SK-N-SH treated with all-trans-retinoic acid at 6 μM for 48 hours (cell line): ENCODE measurements around the gene OLR1.

Experiments
- ATAC-seq: fragments of 200-7000 bp; cut with Tn5 transposase; 3 replicates; pipeline ENCODE4 v1.9.1; 2020; ENCODE audit warnings: mild to moderate bottlenecking, moderate library complexity
- ARNTL ChIP-seq: fragments of 450-650 bp; formaldehyde crosslinking; IDR thresholded peaks from 2 replicates; pipeline ENCODE4 v1.5.0; 2020; ENCODE audit warnings: low read depth, mild to moderate bottlenecking, moderate library complexity, borderline replicate concordance
- BACH2 ChIP-seq: fragments of 250-450 bp; sonication (Bioruptor Pico); IDR thresholded peaks from 2 replicates; pipeline ENCODE4 v1.9.0; 2021; ENCODE audit warnings: mild to moderate bottlenecking, borderline replicate concordance
- CSDC2 ChIP-seq: fragments of 250-450 bp; sonication (Bioruptor Pico); IDR thresholded peaks from 2 replicates; pipeline ENCODE4 v1.5.0; 2020; ENCODE audit warnings: mild to moderate bottlenecking, moderate library complexity
- ESRRG ChIP-seq: fragments of 250-450 bp; sonication (Bioruptor Pico); IDR thresholded peaks from 2 replicates; pipeline ENCODE4 v1.6.1; 2021; ENCODE audit warnings: mild to moderate bottlenecking
- GLIS3 ChIP-seq: fragments of 250-450 bp; sonication (Bioruptor Pico); IDR thresholded peaks from 2 replicates; pipeline ENCODE4 v1.5.0; 2020; ENCODE audit warnings: mild to moderate bottlenecking, moderate library complexity
- ISL1 ChIP-seq: fragments of 250-450 bp; sonication (Bioruptor Pico); IDR thresholded peaks from 2 replicates; pipeline ENCODE4 v2.1.2; 2022; ENCODE audit warnings: mild to moderate bottlenecking, moderate library complexity
- OSR1 ChIP-seq: fragments of 250-450 bp; sonication (Bioruptor Pico); IDR thresholded peaks from 2 replicates; pipeline ENCODE4 v1.8.0; 2022; ENCODE audit warnings: moderate library complexity, mild to moderate bottlenecking, inconsistent platforms
- PPARA ChIP-seq: fragments of 250-450 bp; sonication (Bioruptor Pico); IDR thresholded peaks from 2 replicates; pipeline ENCODE4 v1.5.0; 2020; ENCODE audit warnings: mild to moderate bottlenecking, borderline replicate concordance
- RARB ChIP-seq: fragments of 250-450 bp; sonication (Bioruptor Pico); IDR thresholded peaks from 2 replicates; pipeline ENCODE4 v1.8.0; 2021; ENCODE audit warnings: mild to moderate bottlenecking, moderate library complexity
- TCF4 ChIP-seq: fragments of 250-450 bp; sonication (Bioruptor Pico); IDR thresholded peaks from 2 replicates; pipeline ENCODE4 v1.8.0; 2021; ENCODE audit warnings: mild to moderate bottlenecking, moderate library complexity, borderline replicate concordance
- TOX ChIP-seq: fragments of 250-450 bp; sonication (Bioruptor Pico); IDR thresholded peaks from 2 replicates; pipeline ENCODE4 v1.8.0; 2021; ENCODE audit warnings: mild to moderate bottlenecking, moderate library complexity, borderline replicate concordance
- ZC3H10 ChIP-seq: fragments of 250-450 bp; sonication (Bioruptor Pico); IDR thresholded peaks from 2 replicates; pipeline ENCODE4 v1.5.1; 2021; ENCODE audit warnings: mild to moderate bottlenecking, moderate library complexity
- ZFP3 ChIP-seq: fragments of 250-450 bp; sonication (Bioruptor Pico); IDR thresholded peaks from 2 replicates; pipeline ENCODE4 v1.5.0; 2020; ENCODE audit warnings: mild to moderate bottlenecking, moderate library complexity
- ZNF70 ChIP-seq: fragments of 450-650 bp; formaldehyde crosslinking; IDR thresholded peaks from 2 replicates; pipeline ENCODE4 v1.5.0; 2020; ENCODE audit warnings: mild to moderate bottlenecking, moderate library complexity
- ZNF8 ChIP-seq: fragments of 450-650 bp; formaldehyde crosslinking; IDR thresholded peaks from 2 replicates; pipeline ENCODE4 v1.5.0; 2020; ENCODE audit warnings: mild to moderate bottlenecking, moderate library complexity
- TF ChIP-seq, protein P1 (sequence below): fragments of 250-450 bp; sonication (Bioruptor Pico); IDR thresholded peaks from 2 replicates; pipeline ENCODE4 v1.5.1; 2020; ENCODE audit warnings: low read depth, mild to moderate bottlenecking, moderate library complexity
- TF ChIP-seq, protein P2 (sequence below): fragments of 250-450 bp; sonication (Bioruptor Pico); IDR thresholded peaks from 2 replicates; pipeline ENCODE4 v1.8.0; 2021; ENCODE audit warnings: low read depth, mild to moderate bottlenecking, moderate library complexity, borderline replicate concordance
- TF ChIP-seq, protein P3 (sequence below): fragments of 250-450 bp; sonication (Bioruptor Pico); IDR thresholded peaks from 2 replicates; pipeline ENCODE4 v1.5.1; 2021; ENCODE audit warnings: mild to moderate bottlenecking, moderate library complexity
- TF ChIP-seq, protein P4 (sequence below): fragments of 250-450 bp; sonication (Bioruptor Pico); IDR thresholded peaks from 2 replicates; pipeline ENCODE4 v1.8.0; 2020; ENCODE audit warnings: mild to moderate bottlenecking, moderate library complexity, borderline replicate concordance

The OLR1 gene

DNA sequence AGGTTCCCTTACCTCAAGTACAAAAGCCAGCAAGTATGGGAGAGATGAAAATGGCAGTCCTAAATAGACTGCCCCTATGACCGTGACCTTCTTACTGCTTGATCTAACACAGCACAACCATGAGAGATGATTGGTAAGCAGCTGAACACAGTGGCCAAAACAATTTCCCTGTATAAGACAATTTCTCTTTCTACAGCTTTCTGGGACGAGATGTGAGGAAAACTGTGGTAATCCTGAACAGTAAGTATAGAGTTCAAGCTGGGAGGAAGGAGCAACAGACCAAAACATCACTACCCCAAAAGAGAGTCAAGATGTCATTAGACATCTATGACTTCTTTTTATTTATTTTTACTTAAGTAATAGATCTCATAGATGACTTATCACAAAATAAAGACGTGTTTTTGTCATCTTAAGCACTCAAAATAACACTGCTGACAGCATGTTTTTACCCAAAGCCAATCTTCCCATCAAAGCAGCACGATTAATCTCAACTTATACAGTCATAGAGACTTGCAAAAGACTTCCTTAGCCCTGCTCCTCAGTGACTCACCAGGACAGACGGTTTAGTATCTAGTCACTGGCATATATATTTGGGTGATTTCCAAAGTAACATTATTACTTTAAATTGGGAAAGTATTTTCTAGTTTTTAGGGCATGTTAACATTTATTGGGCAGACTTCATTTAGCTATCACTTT is 10.6 kb upstream of the OLR1 start:
- TF ChIP-seq, protein P1, sequence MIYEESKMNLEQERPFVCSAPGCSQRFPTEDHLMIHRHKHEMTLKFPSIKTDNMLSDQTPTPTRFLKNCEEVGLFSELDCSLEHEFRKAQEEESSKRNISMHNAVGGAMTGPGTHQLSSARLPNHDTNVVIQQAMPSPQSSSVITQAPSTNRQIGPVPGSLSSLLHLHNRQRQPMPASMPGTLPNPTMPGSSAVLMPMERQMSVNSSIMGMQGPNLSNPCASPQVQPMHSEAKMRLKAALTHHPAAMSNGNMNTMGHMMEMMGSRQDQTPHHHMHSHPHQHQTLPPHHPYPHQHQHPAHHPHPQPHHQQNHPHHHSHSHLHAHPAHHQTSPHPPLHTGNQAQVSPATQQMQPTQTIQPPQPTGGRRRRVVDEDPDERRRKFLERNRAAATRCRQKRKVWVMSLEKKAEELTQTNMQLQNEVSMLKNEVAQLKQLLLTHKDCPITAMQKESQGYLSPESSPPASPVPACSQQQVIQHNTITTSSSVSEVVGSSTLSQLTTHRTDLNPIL, result no peak
- TF ChIP-seq ISL1 (CRISPR knock-in tag) (no peak), TCF4 (CRISPR knock-in tag) (no peak), BACH2 (CRISPR knock-in tag) (no peak), RARB (CRISPR knock-in tag) (no peak), ZC3H10 (CRISPR knock-in tag) (no peak)

DNA sequence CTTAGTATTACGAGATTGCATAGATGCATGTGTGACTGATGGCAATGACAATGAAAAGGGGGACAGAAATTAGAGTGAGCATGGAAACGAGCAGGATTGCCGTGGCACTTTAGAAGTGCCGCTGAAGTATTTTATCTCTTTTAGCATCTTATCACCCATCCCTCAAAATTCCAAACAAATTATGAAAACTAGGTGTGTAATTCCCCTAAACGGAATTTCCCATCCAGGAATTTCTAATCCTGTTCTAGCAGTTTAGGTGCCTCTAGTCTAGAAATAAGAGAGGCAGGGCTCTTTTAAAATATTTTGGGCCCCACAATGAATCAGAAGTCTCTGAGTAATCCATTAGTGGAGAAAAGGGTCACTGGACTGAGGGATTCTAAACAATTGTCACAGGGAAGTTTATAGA is 7.8 kb upstream of the OLR1 start:
- ATAC-seq, result no peak
- TF ChIP-seq, protein P1, result no peak
- no peak for TF ChIP-seq CSDC2
- TF ChIP-seq, all 23 proteins: peak for 0

More for the DNA sequence above, 10.6 kb upstream of the OLR1 start:
- ATAC-seq, result no peak

DNA sequence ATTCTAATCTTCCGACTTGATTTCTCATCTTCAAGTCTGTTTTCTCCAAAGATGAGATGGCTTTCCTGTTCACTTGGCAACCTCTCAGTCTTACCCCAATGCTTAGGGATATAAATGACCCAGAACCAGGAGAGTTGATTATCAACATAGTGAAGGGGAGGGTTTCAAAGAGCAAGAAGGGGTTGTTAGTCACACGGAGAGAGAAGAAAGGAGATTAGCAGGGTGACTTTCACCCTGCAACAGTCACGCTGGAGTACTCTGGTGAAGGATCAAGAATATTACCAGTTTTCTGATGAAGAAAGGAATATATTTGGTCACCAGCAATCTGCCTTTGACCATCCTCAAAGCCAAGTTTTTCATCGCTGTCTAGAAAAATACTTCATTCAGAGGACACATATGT is 6.9 kb upstream of the OLR1 start, which contains the start of gene TMEM52B:
TSS of gene TMEM52B (plus strand) at position 212 of the 400 bp plus-strand sequence. CDS start 543 bp downstream, outside the sequence.
- no peak for ATAC-seq
- TF ChIP-seq CSDC2 (no peak), ZNF70 (CRISPR knock-in tag) (no peak), BACH2 (CRISPR knock-in tag) (no peak), OSR1 (no peak)

DNA sequence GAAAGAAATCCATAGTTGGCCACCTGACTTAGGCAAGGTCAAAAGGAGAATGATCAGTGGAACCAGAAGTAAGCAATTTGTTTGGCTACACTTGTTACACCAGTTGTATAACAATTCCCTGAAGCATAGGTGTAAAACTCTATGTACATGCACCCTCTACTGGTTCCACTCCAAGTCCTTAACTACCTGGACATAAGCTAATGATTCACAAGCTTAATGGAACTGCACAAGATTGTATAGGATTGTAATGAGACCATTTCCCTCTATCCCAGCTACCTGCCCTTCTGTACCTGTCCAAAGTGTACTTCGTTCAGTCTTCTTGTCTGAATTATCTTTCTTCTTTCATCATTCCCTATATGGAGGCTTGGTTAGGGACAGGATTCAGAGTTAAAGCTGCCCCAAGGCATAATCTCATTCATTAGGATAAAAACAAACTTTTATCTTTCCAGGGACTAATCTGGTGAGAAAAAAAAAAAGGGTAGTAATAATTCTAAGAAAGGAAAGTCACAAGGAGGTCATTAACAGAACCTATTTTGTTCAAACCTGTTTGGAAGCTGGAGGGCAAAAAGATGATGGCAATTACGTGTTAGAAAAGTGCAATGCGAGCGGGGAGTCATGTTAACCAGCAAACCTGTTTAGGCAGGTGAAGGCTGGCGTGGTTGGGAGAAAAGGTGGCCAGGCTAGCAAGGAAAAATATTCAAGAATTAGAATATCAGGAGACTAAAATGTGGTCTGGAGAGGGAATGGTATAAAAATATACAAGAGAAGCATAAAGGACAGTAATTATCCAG is 4.1 kb upstream of the OLR1 start:
- ATAC-seq, result no peak
- TF ChIP-seq PPARA (CRISPR knock-in tag) (no peak), TCF4 (CRISPR knock-in tag) (no peak), ZNF70 (CRISPR knock-in tag) (no peak), ZFP3 (CRISPR knock-in tag) (no peak), RARB (CRISPR knock-in tag) (no peak), ESRRG (CRISPR knock-in tag) (no peak), ZNF8 (CRISPR knock-in tag) (no peak)
- TF ChIP-seq, protein P2, sequence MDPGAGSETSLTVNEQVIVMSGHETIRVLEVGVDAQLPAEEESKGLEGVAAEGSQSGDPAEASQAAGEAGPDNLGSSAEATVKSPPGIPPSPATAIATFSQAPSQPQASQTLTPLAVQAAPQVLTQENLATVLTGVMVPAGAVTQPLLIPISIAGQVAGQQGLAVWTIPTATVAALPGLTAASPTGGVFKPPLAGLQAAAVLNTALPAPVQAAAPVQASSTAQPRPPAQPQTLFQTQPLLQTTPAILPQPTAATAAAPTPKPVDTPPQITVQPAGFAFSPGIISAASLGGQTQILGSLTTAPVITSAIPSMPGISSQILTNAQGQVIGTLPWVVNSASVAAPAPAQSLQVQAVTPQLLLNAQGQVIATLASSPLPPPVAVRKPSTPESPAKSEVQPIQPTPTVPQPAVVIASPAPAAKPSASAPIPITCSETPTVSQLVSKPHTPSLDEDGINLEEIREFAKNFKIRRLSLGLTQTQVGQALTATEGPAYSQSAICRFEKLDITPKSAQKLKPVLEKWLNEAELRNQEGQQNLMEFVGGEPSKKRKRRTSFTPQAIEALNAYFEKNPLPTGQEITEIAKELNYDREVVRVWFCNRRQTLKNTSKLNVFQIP (CRISPR knock-in tag), result no peak
- TF ChIP-seq, protein P1, result no peak

DNA sequence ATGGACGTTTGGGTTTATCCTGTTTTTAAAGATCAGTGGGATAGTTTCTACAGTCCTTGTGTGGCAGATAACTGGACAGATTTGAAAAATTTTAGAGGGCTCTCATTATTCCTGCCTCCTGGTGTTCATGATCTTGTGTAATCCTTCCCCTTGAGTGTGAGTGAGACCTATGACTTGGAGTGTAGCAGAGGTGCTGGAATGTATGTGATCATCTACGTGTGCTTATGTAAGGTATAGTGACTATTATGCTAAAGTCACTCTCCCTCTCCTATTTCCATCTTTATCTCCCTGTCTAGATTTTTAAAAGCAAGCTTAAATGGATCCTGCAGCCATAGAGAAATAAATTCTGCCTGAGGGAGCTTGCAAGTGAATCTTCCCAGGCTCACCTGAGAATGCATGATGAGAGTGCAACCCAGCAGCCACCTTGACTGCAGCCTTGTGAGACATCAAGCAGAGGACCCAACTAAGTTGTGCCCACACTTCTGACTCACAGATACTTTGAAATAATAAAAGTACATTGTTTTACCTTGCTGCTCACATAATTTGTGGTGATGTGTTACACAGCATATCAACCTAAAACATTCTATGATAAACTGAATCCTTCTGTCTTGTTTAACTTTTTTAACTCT is 3.2 kb upstream of the OLR1 start:
- ATAC-seq, result no peak
- TF ChIP-seq GLIS3 (CRISPR knock-in tag) (no peak), ZFP3 (CRISPR knock-in tag) (no peak), ZNF70 (CRISPR knock-in tag) (no peak), ZNF8 (CRISPR knock-in tag) (no peak), CSDC2 (no peak), ESRRG (CRISPR knock-in tag) (no peak), ISL1 (CRISPR knock-in tag) (no peak), BACH2 (CRISPR knock-in tag) (no peak), PPARA (CRISPR knock-in tag) (no peak), ARNTL (CRISPR knock-in tag) (no peak), TOX (no peak), OSR1 (no peak)
- TF ChIP-seq, protein P3, sequence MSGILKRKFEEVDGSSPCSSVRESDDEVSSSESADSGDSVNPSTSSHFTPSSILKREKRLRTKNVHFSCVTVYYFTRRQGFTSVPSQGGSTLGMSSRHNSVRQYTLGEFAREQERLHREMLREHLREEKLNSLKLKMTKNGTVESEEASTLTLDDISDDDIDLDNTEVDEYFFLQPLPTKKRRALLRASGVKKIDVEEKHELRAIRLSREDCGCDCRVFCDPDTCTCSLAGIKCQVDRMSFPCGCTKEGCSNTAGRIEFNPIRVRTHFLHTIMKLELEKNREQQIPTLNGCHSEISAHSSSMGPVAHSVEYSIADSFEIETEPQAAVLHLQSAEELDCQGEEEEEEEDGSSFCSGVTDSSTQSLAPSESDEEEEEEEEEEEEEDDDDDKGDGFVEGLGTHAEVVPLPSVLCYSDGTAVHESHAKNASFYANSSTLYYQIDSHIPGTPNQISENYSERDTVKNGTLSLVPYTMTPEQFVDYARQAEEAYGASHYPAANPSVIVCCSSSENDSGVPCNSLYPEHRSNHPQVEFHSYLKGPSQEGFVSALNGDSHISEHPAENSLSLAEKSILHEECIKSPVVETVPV (CRISPR knock-in tag), result no peak
- TF ChIP-seq, protein P4, sequence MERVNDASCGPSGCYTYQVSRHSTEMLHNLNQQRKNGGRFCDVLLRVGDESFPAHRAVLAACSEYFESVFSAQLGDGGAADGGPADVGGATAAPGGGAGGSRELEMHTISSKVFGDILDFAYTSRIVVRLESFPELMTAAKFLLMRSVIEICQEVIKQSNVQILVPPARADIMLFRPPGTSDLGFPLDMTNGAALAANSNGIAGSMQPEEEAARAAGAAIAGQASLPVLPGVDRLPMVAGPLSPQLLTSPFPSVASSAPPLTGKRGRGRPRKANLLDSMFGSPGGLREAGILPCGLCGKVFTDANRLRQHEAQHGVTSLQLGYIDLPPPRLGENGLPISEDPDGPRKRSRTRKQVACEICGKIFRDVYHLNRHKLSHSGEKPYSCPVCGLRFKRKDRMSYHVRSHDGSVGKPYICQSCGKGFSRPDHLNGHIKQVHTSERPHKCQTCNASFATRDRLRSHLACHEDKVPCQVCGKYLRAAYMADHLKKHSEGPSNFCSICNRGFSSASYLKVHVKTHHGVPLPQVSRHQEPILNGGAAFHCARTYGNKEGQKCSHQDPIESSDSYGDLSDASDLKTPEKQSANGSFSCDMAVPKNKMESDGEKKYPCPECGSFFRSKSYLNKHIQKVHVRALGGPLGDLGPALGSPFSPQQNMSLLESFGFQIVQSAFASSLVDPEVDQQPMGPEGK, result no peak
- TF ChIP-seq, protein P1, result no peak
